GM12872 (cell line): Measurements from ENCODE around the gene SECISBP2.

Experiments used
- CTCF ChIP-seq: IDR thresholded peaks from 3 replicates; pipeline ENCODE4 v1.5.1; 2011; ENCODE audit warnings: low read depth, mild to moderate bottlenecking, low read length, moderate library complexity; ENCODE audit not compliant: insufficient read depth

The SECISBP2 gene

GRCh38 chr9:89318123-89319014, at the start of gene SECISBP2:
Gene SECISBP2 (plus strand): TSS chr9:89318500. CDS start chr9:89318577, 77 bp downstream.
- TF ChIP-seq CTCF = peak; percentile 69

GRCh38 chr9:89273528-89274279, 44.6 kb upstream of the SECISBP2 start:
- no peak for TF ChIP-seq CTCF

GRCh38 chr9:89274838-89275237, 43.5 kb upstream of the SECISBP2 start:
- no peak for TF ChIP-seq CTCF

GRCh38 chr9:89277043-89277442, 41.3 kb upstream of the SECISBP2 start:
- TF ChIP-seq CTCF = no peak

- TF ChIP-seq CTCF = no peak
These were observed 40.8 kb upstream of the SECISBP2 start for GRCh38 chr9:89277454-89277853.

GRCh38 chr9:89278551-89278950, 39.7 kb upstream of the SECISBP2 start:
- TF ChIP-seq CTCF = no peak

GRCh38 chr9:89278997-89279739, 39.1 kb upstream of the SECISBP2 start:
- TF ChIP-seq CTCF = peak; percentile 68
